Upper lobe of left lung (tissue), 6 donors: ENCODE data around the gene PRTFDC1. TPM values are rescaled to one million over a fixed set of nuclear protein-coding genes. Genes with fewer than 3 reads are reported as not detected.

Source experiments
- ATAC-seq, 2 donors: fragments of 200-7000 bp; cut with Tn5 transposase; one replicate each; pipeline ENCODE4 v1.9.1; 2022; ENCODE audit warnings: mild to moderate bottlenecking in 2 of 2, moderate library complexity in 2 of 2; ENCODE audit not compliant: low FRiP score in 2 of 2
- DNase-seq, 2 donors: peaks; one replicate each; pipeline ENCODE4 v3.0.0-alpha.2; 2019 to 2020
- H3K27ac ChIP-seq, 4 donors: fragments of 200-600 bp; sonication (generic); one replicate each; pipeline ENCODE4 v1.5.1; 2016 to 2019
- H3K27me3 ChIP-seq, 4 donors: fragments of 200-600 bp; sonication (generic); one replicate each; pipeline ENCODE4 v1.5.1; 2017 to 2019
- H3K36me3 ChIP-seq, 4 donors: fragments of 200-600 bp; sonication (generic); one replicate each; pipeline ENCODE4 v1.5.1; 2016 to 2019
- H3K4me1 ChIP-seq, 4 donors: fragments of 200-600 bp; sonication (generic); one replicate each; pipeline ENCODE4 v1.5.1; 2018 to 2019
- H3K4me3 ChIP-seq, 4 donors: fragments of 200-600 bp; sonication (generic); one replicate each; pipeline ENCODE4 v1.5.1; 2017 to 2019; ENCODE audit warnings: mild to moderate bottlenecking in 2 of 4, moderate library complexity in 1 of 4
- H3K9me3 ChIP-seq, 4 donors: fragments of 200-600 bp; sonication (generic); one replicate each; pipeline ENCODE4 v1.5.1; 2018 to 2019
- EP300 ChIP-seq, 4 donors: sonication (generic); formaldehyde crosslinking; IDR thresholded peaks; one replicate each; pipeline ENCODE4 v1.5.1; 2017; ENCODE audit warnings: antibody characterized with exemption in 4 of 4, control low read depth in 2 of 4
- POLR2A ChIP-seq, 4 donors: fragments of 450-650 bp; IDR thresholded peaks; one replicate each; pipeline ENCODE4 v1.5.1; 2016 to 2017; ENCODE audit warnings: antibody characterized with exemption in 4 of 4, mild to moderate bottlenecking in 2 of 4
- POLR2AphosphoS5 ChIP-seq, 2 donors: sonication (generic); formaldehyde crosslinking; IDR thresholded peaks; one replicate each; pipeline ENCODE4 v1.5.1; 2017; ENCODE audit warnings: antibody characterized with exemption in 2 of 2
- WGBS, 2 donors: methylation state at CpG; one replicate each; pipeline ENCODE4 v1.1.5; 2017 to 2018; 5-methylcytosine and 5-hydroxymethylcytosine counted together
- total RNA-seq, 6 donors: library from RNA; depleted of rRNA in 4 of 6; stranded (reverse); fragments of >200 nt in 4 of 6; gene quantifications; one replicate each; pipeline versions ENCODE4 v1.1.0 to v1.2.1, GENCODE V29; 2016 to 2021
- TF ChIP-seq, protein P1 (sequence below), 6 experiments: fragments of 450-650 bp in 4 of 6; fragments of 200-600 bp in 2 of 6; sonication (generic) in 2 of 6; IDR thresholded peaks; one replicate each; pipeline ENCODE4 v1.5.1; 2016 to 2019; ENCODE audit warnings: antibody characterized with exemption in 6 of 6
- donor health status: DM: no; HTN: no; CAD: no; lungs with moderate emphysema.
- donor health status: DM: no; HTN: yes; CAD: no; lungs with severe emphysema.

The PRTFDC1 gene
- total RNA-seq, 6 donors from 2014 or later = 0.91 to 3.9 (median 2.3) TPM

DNA sequence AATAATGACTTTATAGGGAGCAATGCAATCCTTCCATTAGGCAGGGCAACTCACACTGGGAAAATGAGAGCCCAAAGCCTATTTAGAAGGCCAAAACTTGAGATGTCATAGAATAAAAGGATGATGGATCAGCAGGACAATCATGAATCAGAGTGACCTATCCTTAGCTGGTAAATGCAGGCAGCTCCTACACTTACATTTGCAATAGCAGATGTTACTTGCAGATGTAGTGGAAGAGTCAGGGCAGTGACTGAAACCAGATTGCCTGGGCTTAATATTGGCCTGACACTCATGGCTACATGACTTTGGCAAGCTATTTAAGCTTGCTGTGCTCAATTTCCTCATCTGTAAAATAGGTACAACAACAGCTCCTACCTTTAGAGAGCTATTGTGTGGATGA lies 98.7 kb downstream of the PRTFDC1 start:
- Histone ChIP-seq H3K9me3 (no peaks in the 10 kb centered on the region), H3K36me3 (no peaks in the 10 kb centered on the region), H3K27me3 (no peaks in the 10 kb centered on the region), H3K27ac (no peak overlapping the region), H3K4me1 (no peaks in the 10 kb centered on the region), H3K4me3 (no peak overlapping the region)
- DNase-seq (no peak), ATAC-seq (no peak)
- TF ChIP-seq, protein P1, sequence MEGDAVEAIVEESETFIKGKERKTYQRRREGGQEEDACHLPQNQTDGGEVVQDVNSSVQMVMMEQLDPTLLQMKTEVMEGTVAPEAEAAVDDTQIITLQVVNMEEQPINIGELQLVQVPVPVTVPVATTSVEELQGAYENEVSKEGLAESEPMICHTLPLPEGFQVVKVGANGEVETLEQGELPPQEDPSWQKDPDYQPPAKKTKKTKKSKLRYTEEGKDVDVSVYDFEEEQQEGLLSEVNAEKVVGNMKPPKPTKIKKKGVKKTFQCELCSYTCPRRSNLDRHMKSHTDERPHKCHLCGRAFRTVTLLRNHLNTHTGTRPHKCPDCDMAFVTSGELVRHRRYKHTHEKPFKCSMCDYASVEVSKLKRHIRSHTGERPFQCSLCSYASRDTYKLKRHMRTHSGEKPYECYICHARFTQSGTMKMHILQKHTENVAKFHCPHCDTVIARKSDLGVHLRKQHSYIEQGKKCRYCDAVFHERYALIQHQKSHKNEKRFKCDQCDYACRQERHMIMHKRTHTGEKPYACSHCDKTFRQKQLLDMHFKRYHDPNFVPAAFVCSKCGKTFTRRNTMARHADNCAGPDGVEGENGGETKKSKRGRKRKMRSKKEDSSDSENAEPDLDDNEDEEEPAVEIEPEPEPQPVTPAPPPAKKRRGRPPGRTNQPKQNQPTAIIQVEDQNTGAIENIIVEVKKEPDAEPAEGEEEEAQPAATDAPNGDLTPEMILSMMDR (IDR thresholded peaks at IDR 0.05) = no peak
- TF ChIP-seq POLR2AphosphoS5 (IDR thresholded peaks at IDR 0.05) (no peak), EP300 (IDR thresholded peaks at IDR 0.05) (no peak), POLR2A (IDR thresholded peaks at IDR 0.05) (no peak)

DNA sequence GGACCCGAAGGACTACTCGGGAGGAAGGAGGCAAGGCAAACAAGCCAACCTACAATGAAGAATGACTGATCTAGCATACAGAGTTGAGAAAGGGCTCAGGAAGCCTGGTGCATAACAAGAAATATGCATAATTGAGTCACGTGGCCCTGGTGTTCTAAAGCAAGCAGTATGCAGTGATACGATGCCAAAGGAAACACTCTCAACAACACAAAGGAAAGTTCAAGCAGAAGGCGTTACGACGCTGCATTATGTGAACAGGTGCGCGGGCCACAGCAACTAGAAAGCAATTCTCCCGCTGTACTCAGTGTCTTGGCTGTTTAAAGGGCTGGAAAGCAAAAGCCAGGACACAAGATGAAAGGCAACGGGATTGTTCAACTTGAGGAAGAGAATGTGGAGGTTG lies 100.8 kb downstream of the PRTFDC1 start:
- DNase-seq (peak in 1 of 2 donors; percentile 71), ATAC-seq (peak; percentile 28 to 83)
- H3K27me3 ChIP-seq = no peaks in the 10 kb centered on the region
- H3K27ac ChIP-seq = peak overlapping the region in 1 of 4 donors; percentile 40
- H3K4me3 ChIP-seq = no peak overlapping the region
- TF ChIP-seq, protein P1 (IDR thresholded peaks at IDR 0.05) = no peak
- TF ChIP-seq EP300 (IDR thresholded peaks at IDR 0.05) = no peak
- TF ChIP-seq POLR2A (IDR thresholded peaks at IDR 0.05) = no peak
- TF ChIP-seq POLR2AphosphoS5 (IDR thresholded peaks at IDR 0.05) = peak; percentile 19 to 29
- H3K4me1 ChIP-seq = no peaks in the 10 kb centered on the region
- H3K36me3 ChIP-seq = no peaks in the 10 kb centered on the region
- H3K9me3 ChIP-seq = no peaks in the 10 kb centered on the region
- WGBS, 2 donors = 44 to 45% methylated on average over 11 of the region's 11 CpGs

DNA sequence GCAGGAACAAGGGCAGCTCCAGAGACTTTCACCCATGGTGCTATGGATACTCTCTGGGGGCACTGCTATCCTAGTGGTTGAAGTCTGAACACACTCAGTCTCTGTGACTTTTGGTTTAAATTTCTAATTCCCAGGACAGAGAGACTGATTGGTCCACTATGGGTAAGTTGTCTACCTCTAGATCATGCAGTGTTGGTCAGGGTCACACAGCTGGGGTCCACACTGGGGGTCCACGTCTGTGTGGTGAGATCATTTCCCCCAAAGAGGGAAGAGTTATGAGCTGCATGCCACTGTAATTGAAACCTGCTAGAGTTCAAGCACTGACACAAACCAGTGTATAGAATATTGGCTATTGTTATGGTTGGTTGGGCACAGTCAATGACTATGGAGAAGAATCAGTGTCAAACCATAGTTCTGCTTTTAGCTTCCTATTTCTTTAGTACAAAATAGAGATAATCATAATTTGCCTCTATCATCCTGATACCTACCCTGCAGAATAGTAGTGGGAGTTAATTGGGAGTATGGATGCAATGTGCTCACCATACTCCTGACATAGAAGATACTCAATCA lies 101.6 kb downstream of the PRTFDC1 start:
- ATAC-seq (no peak), DNase-seq (no peak)
- no peaks in the 10 kb centered on the region for H3K36me3 ChIP-seq
- no peak overlapping the region for H3K4me3 ChIP-seq
- TF ChIP-seq POLR2AphosphoS5 (IDR thresholded peaks at IDR 0.05) (no peak), POLR2A (IDR thresholded peaks at IDR 0.05) (no peak), EP300 (IDR thresholded peaks at IDR 0.05) (no peak)
- TF ChIP-seq, protein P1 (IDR thresholded peaks at IDR 0.05) = no peak
- no peaks in the 10 kb centered on the region for H3K27me3 ChIP-seq
- H3K27ac ChIP-seq = no peak overlapping the region
- H3K9me3 ChIP-seq = no peaks in the 10 kb centered on the region
- no peaks in the 10 kb centered on the region for H3K4me1 ChIP-seq
- 68 to 100% methylated on average over 1 of the region's 1 CpG for WGBS, 2 donors

DNA sequence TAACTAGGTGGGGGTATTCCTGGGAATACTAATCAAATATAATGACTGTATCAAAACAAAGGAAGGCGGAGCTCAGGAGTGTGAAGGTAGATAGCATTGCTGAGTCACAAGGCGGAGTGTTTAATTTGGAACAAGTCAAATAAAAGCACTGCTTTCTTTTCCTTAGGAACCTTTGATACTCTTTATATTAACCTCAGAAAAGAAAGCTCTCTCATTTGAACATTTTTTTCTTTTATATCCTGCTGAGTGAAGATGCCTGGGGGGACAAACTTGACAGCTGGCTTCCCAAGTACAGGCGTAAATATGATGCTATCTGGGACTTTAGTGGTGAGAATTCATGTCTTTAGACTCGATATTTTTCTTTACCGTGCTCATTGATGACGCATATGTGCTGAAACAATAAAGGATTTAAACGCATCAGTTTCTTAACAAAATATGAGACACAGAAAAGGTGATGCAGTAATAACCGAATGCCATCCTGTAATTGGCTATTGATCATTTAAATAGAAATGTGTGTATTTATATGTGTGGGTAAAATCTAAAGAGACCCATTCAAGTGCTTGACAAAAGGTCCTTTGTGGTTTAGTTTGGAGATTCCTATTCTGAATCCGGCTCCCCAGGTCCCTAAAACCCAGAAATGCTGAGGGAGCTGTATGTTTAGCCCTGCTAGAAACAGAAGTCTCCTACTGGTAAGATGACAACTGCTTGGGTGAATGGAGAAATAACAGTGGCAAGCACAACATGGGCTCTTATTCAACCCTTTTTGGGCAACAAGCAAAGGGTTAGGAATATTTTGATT lies 102.7 kb downstream of the PRTFDC1 start:
- no peaks in the 10 kb centered on the region for H3K4me1 ChIP-seq
- no peaks in the 10 kb centered on the region for H3K36me3 ChIP-seq
- H3K27me3 ChIP-seq = no peaks in the 10 kb centered on the region
- no peak for DNase-seq
- 61 to 68% methylated on average over 9 of the region's 9 CpGs for WGBS, 2 donors
- H3K4me3 ChIP-seq = peak overlapping the region in 2 of 4 donors; percentile 2 to 16
- no peaks in the 10 kb centered on the region for H3K9me3 ChIP-seq
- peak overlapping the region in 1 of 4 donors; percentile 41 for H3K27ac ChIP-seq
- no peak for TF ChIP-seq POLR2A (IDR thresholded peaks at IDR 0.05)
- TF ChIP-seq EP300 (IDR thresholded peaks at IDR 0.05) = no peak
- TF ChIP-seq, protein P1 (IDR thresholded peaks at IDR 0.05) = no peak
- no peak for TF ChIP-seq POLR2AphosphoS5 (IDR thresholded peaks at IDR 0.05)
- no peak for ATAC-seq
